HEK293T (cell line): ENCODE results near the gene LAMB2.

Source experiments
- BHLHE40 ChIP-seq: fragments of 450-650 bp; IDR thresholded peaks from 2 replicates; pipeline ENCODE4 v1.6.1; 2016; ENCODE audit warnings: mild to moderate bottlenecking, moderate library complexity, borderline replicate concordance
- FOXM1 ChIP-seq: fragments of 450-650 bp; IDR thresholded peaks from 2 replicates; pipeline ENCODE4 v1.6.1; 2017; ENCODE audit warnings: mild to moderate bottlenecking, borderline replicate concordance
- TARDBP ChIP-seq: fragments of 450-650 bp; IDR thresholded peaks from 2 replicates; pipeline ENCODE4 v1.6.1; 2016
- ZNF384 ChIP-seq: fragments of 450-650 bp; IDR thresholded peaks from 2 replicates; pipeline ENCODE4 v1.6.1; 2016

GRCh38 chr3:49098429-49098828 is 34.4 kb downstream of the LAMB2 start:
- TF ChIP-seq TARDBP (no peak), ZNF384 (no peak), BHLHE40 (no peak), FOXM1 (no peak)
